Measurements from ENCODE around the gene GALNTL6. TPM values are rescaled to one million over a fixed set of nuclear protein-coding genes. Genes with fewer than 3 reads are reported as not detected.

GALNTL6 gene
- total RNA-seq, 6 donors from 2014 or later, result 0.26 to 18.9 TPM; not detected in 4

DNA sequence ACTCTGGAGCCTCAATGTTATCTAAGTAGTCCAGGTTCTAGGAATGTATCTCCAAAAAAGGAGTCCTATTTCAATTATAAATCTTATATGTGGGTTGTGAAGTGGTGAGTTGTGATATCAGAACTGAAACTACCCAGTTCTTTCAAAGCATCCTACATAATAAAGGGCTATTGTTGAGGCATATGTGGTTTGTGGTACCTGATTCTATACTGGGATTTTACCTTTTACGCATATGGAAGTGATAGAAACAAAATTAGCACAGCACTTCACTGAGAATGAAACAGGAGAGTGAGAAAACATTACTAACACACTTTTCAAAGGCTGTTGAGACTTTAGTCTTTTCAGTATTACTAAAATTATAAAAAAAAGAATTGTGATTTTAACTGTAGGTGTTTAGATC lies 937.7 kb downstream of the GALNTL6 start:
- WGBS, 2 donors, result 88 to 90% methylated on average over 1 of the region's 1 CpG
- H3K4me1 ChIP-seq, result no peaks in the 10 kb centered on the region
- no peaks in the 10 kb centered on the region for H3K36me3 ChIP-seq
- no peaks in the 10 kb centered on the region for H3K9me3 ChIP-seq
- ATAC-seq (ENCODE audit: low FRiP score in 2 of 2) (no peak), DNase-seq (no peak)
- H3K4me3 ChIP-seq, result no peak overlapping the region
- TF ChIP-seq, protein P1, sequence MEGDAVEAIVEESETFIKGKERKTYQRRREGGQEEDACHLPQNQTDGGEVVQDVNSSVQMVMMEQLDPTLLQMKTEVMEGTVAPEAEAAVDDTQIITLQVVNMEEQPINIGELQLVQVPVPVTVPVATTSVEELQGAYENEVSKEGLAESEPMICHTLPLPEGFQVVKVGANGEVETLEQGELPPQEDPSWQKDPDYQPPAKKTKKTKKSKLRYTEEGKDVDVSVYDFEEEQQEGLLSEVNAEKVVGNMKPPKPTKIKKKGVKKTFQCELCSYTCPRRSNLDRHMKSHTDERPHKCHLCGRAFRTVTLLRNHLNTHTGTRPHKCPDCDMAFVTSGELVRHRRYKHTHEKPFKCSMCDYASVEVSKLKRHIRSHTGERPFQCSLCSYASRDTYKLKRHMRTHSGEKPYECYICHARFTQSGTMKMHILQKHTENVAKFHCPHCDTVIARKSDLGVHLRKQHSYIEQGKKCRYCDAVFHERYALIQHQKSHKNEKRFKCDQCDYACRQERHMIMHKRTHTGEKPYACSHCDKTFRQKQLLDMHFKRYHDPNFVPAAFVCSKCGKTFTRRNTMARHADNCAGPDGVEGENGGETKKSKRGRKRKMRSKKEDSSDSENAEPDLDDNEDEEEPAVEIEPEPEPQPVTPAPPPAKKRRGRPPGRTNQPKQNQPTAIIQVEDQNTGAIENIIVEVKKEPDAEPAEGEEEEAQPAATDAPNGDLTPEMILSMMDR (IDR thresholded peaks at IDR 0.05), result no peak
- TF ChIP-seq POLR2AphosphoS5 (IDR thresholded peaks at IDR 0.05) (no peak), EP300 (IDR thresholded peaks at IDR 0.05) (no peak), POLR2A (IDR thresholded peaks at IDR 0.05) (no peak)
- no peak overlapping the region for H3K27ac ChIP-seq
- H3K27me3 ChIP-seq, result no peaks in the 10 kb centered on the region

DNA sequence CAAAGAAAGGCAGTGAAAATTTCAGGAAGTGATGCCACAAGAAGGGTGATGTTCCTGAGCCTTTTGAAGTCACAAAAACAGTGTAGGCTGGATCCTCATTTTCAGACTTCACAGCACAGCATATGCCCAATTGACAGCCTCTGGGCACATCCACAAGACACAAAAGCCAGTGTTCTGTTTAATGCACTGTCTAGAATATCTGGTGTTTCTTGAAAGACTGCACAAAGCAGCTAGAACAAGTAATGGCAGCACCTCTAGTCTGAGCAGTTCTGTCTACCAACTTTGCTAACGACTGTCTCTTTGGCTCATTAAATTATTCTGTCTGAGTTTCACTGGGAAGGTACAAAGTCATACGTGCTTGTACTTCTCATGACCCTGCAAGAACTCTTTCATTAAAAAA lies 938.3 kb downstream of the GALNTL6 start:
- H3K27me3 ChIP-seq, result no peaks in the 10 kb centered on the region
- no peaks in the 10 kb centered on the region for H3K4me1 ChIP-seq
- 71 to 85% methylated on average over 2 of the region's 2 CpGs for WGBS, 2 donors
- ATAC-seq (ENCODE audit: low FRiP score in 2 of 2) (no peak), DNase-seq (no peak)
- TF ChIP-seq POLR2AphosphoS5 (IDR thresholded peaks at IDR 0.05) (no peak), POLR2A (IDR thresholded peaks at IDR 0.05) (no peak), EP300 (IDR thresholded peaks at IDR 0.05) (no peak)
- TF ChIP-seq, protein P1 (IDR thresholded peaks at IDR 0.05), result no peak
- no peaks in the 10 kb centered on the region for H3K36me3 ChIP-seq
- no peaks in the 10 kb centered on the region for H3K9me3 ChIP-seq
- H3K4me3 ChIP-seq, result no peak overlapping the region
- H3K27ac ChIP-seq, result no peak overlapping the region

DNA sequence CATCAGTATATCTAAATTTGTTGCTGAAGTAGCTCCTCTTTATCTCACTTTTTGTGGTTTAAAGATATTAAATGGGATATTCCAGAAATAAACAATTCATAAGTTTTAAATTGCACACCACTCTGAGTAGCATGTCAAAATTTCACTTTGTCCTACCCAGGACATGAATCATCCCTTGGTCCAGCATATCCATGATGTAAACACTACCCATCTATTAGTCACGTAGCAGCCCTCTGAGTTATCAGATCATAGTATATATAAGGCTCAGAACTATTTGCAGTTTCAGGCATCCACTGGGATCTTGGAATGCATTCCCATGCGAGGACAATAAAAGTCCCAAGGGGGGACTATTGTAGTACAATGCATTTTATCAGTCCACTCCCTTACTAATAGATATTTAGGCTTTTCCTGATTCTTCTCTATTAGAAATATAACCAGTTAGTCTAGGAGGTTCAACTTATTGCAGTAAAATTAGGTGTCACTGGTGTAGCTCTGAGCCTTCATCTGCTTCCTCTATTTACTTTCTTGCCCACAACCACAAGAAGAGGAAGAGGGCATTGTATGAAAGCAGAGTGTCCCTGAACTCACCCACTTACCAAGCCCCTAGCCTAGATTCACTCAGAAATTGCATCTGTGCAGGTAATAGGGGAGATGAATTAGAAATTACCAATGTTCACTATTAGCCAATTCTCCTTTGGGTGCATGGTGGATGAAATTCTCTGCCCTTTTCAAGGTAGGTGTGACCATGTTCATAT lies 945.6 kb downstream of the GALNTL6 start:
- no peaks in the 10 kb centered on the region for H3K4me1 ChIP-seq
- peak in 1 of 2 donors; percentile 49 for ATAC-seq (ENCODE audit: low FRiP score in 2 of 2)
- H3K9me3 ChIP-seq, result no peaks in the 10 kb centered on the region
- no peak overlapping the region for H3K4me3 ChIP-seq
- no peaks in the 10 kb centered on the region for H3K36me3 ChIP-seq
- H3K27me3 ChIP-seq, result no peaks in the 10 kb centered on the region
- WGBS, 2 donors, result 71 to 91% methylated on average over 2 of the region's 2 CpGs
- H3K27ac ChIP-seq, result no peak overlapping the region
- no peak for DNase-seq
- TF ChIP-seq EP300 (IDR thresholded peaks at IDR 0.05) (no peak), POLR2AphosphoS5 (IDR thresholded peaks at IDR 0.05) (no peak), POLR2A (IDR thresholded peaks at IDR 0.05) (no peak)
- TF ChIP-seq, protein P1 (IDR thresholded peaks at IDR 0.05), result no peak

DNA sequence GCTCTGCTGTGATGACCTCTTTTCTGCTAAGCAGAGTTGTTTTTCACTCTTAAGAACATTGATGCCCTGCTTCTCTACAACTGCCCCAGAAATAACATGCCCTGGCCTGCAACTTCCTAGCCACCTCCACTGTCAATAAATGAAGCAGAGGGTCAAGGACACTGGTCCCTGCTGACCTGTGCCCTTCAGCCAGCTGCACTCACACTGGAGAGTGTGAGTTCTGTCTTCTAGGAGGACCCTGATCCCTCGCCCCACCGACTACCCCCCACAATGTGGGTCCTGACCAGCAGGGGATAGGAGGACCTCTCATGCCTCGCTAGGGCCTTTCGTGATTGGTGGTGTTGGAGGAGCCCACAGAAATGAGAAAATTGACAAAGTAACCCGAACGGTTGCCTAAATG lies 947.3 kb downstream of the GALNTL6 start:
- whole genome bisulfite sequencing, 2 donors, result 89 to 90% methylated on average over 6 of the region's 6 CpGs
- DNase-seq, result no peak
- no peaks in the 10 kb centered on the region for H3K36me3 ChIP-seq
- no peaks in the 10 kb centered on the region for H3K4me1 ChIP-seq
- no peak for TF ChIP-seq POLR2AphosphoS5 (IDR thresholded peaks at IDR 0.05)
- TF ChIP-seq EP300 (IDR thresholded peaks at IDR 0.05), result no peak
- TF ChIP-seq POLR2A (IDR thresholded peaks at IDR 0.05), result no peak
- TF ChIP-seq, protein P1 (IDR thresholded peaks at IDR 0.05), result no peak
- no peak overlapping the region for H3K4me3 ChIP-seq
- ATAC-seq (ENCODE audit: low FRiP score in 2 of 2), result no peak
- H3K27me3 ChIP-seq, result no peaks in the 10 kb centered on the region
- no peak overlapping the region for H3K27ac ChIP-seq
- no peaks in the 10 kb centered on the region for H3K9me3 ChIP-seq

DNA sequence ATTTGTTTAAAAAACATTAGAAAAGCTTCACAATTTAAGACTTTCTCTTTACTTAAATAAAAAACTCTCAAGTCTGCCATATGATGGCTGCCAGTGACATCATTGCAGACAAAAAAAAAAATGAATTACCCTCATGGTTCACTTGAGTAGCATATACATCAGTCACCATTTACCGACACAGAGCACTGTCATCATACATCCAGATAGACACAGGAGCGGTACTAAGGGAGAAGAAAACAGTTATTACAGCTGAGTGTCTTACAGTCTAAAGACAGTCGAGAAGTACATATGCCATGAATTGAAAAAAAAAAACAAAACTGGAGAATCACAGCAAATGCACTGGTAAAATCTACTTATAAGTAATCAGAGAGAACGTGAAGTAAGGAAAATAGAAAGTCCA lies 949.7 kb downstream of the GALNTL6 start:
- no peak overlapping the region for H3K4me3 ChIP-seq
- ATAC-seq (ENCODE audit: low FRiP score in 2 of 2), result no peak
- no peak overlapping the region for H3K27ac ChIP-seq
- no peaks in the 10 kb centered on the region for H3K4me1 ChIP-seq
- no peaks in the 10 kb centered on the region for H3K36me3 ChIP-seq
- WGBS, 2 donors, result 63 to 70% methylated on average over 4 of the region's 4 CpGs
- no peaks in the 10 kb centered on the region for H3K27me3 ChIP-seq
- no peaks in the 10 kb centered on the region for H3K9me3 ChIP-seq
- TF ChIP-seq EP300 (IDR thresholded peaks at IDR 0.05), result no peak
- DNase-seq, result no peak
